Cardiac muscle cell (in vitro differentiated cells and primary cell): ENCODE measurements around the gene UXS1. TPM values are rescaled to one million over a fixed set of nuclear protein-coding genes. Genes with fewer than 3 reads are reported as not detected.

Experiments
- DNase-seq, 2 donors: peaks; one replicate each; pipeline versions ENCODE4 v3.0.0 to v3.0.0-alpha.2; 2010 to 2017; ENCODE audit warnings: low read depth in 1 of 2, low spot score in 1 of 2
- H3K27ac ChIP-seq: fragments of 200-600 bp; sonication (generic); 2 replicates; pipeline ENCODE4 v1.5.1; 2016
- H3K27me3 ChIP-seq: fragments of 200-600 bp; sonication (generic); 2 replicates; pipeline ENCODE4 v1.6.0; 2016; ENCODE audit warnings: control low read depth
- H3K36me3 ChIP-seq: fragments of 200-600 bp; sonication (generic); 2 replicates; pipeline ENCODE4 v1.5.1; 2016; ENCODE audit warnings: control low read depth
- H3K4me1 ChIP-seq: fragments of 200-600 bp; sonication (generic); 2 replicates; pipeline ENCODE4 v1.8.1; 2017; ENCODE audit warnings: low read depth, mild to moderate bottlenecking, mixed run types
- H3K4me3 ChIP-seq: fragments of 200-600 bp; sonication (generic); 2 replicates; pipeline ENCODE4 v1.5.1; 2016; ENCODE audit warnings: mild to moderate bottlenecking
- H3K9me3 ChIP-seq: fragments of 200-600 bp; sonication (generic); 2 replicates; pipeline ENCODE4 v1.5.1; 2017; ENCODE audit warnings: low read depth, mild to moderate bottlenecking, control low read depth
- polyA plus RNA-seq: library from polyadenylated mRNA; unstranded; fragments of >200 nt; fragmentation: Nextera tagmentation; extraction: Ambion mirVana; gene quantifications from 2 replicates; pipeline ENCODE4 v1.2.1, GENCODE V29; 2016
- total RNA-seq: library from RNA; depleted of rRNA; stranded (reverse); fragments of >200 nt; gene quantifications from 2 replicates; pipeline ENCODE4 v1.2.3, GENCODE V29; 2016
- TF ChIP-seq, protein P1 (sequence below): IDR thresholded peaks from 2 replicates; pipeline ENCODE4 v1.5.1; 2012; ENCODE audit warnings: low read depth, mild to moderate bottlenecking, low read length

The UXS1 gene
- total and polyA plus RNA-seq, 2 experiments from 2014 or later = 28.8 to 44.9 TPM

DNA sequence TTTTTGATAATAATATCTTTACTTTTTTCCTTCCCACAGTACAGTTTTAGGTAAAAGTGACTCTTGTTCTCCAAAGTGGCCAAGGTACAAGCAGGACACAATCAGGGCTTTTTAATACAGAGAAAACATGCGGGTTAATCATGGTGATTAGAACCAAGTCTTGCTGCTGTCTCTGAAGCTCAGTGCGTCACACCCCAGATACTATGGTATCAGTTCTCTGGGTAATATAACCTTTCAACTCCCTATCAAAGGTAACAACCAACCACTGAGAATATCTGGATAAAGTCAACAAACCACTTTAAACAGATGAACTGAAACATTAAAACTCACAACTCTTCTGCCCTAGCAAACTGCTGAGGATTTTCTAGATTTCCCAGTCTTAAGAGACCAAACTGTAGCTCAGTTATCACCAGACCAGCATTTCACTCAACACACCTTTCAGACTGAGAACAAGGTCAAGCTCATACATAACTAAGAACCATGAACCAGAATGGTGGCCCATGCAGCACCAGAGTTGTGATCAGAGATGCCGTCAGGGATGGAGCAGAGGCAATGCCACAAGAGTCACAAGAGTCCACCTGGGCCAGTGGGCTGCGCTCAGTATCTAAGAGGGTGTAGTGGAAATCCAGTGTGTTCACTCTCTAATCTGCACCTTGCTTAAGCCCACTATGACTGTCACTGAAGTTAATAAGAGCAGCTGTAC lies 103.0 kb downstream of the UXS1 start:
- H3K9me3 ChIP-seq = no peaks in the 10 kb centered on the region
- no peaks in the 10 kb centered on the region for H3K27me3 ChIP-seq
- H3K4me1 ChIP-seq = no peaks in the 10 kb centered on the region
- TF ChIP-seq, protein P1, sequence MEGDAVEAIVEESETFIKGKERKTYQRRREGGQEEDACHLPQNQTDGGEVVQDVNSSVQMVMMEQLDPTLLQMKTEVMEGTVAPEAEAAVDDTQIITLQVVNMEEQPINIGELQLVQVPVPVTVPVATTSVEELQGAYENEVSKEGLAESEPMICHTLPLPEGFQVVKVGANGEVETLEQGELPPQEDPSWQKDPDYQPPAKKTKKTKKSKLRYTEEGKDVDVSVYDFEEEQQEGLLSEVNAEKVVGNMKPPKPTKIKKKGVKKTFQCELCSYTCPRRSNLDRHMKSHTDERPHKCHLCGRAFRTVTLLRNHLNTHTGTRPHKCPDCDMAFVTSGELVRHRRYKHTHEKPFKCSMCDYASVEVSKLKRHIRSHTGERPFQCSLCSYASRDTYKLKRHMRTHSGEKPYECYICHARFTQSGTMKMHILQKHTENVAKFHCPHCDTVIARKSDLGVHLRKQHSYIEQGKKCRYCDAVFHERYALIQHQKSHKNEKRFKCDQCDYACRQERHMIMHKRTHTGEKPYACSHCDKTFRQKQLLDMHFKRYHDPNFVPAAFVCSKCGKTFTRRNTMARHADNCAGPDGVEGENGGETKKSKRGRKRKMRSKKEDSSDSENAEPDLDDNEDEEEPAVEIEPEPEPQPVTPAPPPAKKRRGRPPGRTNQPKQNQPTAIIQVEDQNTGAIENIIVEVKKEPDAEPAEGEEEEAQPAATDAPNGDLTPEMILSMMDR = no peak
- no peaks in the 10 kb centered on the region for H3K36me3 ChIP-seq
- H3K4me3 ChIP-seq = no peak overlapping the region
- DNase-seq = no peak
- no peak overlapping the region for H3K27ac ChIP-seq

DNA sequence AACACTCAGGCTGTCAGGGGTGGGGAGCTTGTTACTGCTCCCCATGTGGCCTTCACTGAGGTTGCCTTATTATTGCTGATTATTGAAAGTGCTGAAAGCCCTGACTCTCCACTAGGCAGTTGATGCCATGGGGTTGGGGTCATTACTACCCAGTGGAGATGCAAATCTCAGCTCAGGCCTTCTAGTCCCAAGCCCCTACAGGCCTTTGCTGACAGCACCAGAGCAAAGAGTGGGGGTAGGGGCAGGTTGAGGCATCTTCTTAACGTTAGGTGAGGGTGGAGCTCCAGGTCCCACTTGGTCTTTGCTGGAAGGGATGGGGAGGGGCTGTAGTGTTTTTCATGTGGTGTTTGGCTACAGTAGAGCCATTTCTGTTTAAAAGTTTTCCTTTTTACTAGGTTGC lies 104.5 kb downstream of the UXS1 start:
- TF ChIP-seq, protein P1 = no peak
- DNase-seq = no peak
- H3K4me3 ChIP-seq = no peak overlapping the region

DNA sequence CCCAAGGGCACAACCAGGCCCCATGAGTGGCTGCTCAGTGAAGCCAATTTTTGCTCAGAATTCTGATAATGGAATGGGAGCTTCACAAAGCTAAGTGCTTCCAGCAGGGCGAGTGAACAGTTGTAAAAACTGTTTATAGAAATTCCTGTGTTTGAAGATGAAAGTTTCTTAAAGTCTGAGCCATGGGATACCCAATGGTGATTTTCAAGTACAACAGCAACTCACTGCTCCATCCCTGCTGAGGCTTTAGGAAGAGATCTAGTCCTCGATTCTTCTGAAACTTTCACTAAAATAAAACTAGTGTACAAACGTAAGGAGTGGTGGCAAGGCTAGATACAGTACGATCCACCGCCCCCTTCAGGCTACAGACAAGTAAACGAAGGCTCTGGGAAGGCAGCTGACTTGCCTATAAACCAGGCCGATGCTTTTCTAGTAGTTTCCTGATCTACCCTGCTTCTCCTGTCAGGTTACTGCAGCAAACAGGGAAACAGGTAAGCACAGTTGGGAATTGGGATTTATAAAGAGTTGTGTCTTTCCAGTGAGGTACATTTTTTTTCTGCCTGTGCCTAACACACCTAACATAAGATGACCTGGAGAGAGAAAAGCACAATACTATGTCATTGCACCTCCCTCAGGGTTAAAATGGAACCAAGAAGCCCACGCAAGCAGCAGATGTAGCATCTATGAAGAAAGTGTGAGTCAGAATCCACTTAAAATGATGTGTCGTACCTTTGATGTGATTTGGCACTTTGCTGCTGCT lies 108.7 kb downstream of the UXS1 start:
- H3K4me1 ChIP-seq = no peaks in the 10 kb centered on the region
- H3K27me3 ChIP-seq = no peaks in the 10 kb centered on the region
- TF ChIP-seq, protein P1 = peak; percentile 62
- H3K4me3 ChIP-seq = no peak overlapping the region
- H3K9me3 ChIP-seq = no peaks in the 10 kb centered on the region
- no peaks in the 10 kb centered on the region for H3K36me3 ChIP-seq
- peak; percentile 54 to 81 for DNase-seq
- H3K27ac ChIP-seq = no peak overlapping the region

More for the DNA sequence above, 104.5 kb downstream of the UXS1 start:
- Histone ChIP-seq H3K36me3 (no peaks in the 10 kb centered on the region), H3K9me3 (no peaks in the 10 kb centered on the region), H3K4me1 (no peaks in the 10 kb centered on the region), H3K27me3 (no peaks in the 10 kb centered on the region), H3K27ac (no peak overlapping the region)

- Histone ChIP-seq H3K9me3 (no peaks in the 10 kb centered on the region), H3K4me1 (peaks cover 10% of the 10 kb centered on the region), H3K4me3 (no peak overlapping the region), H3K27ac (no peak overlapping the region), H3K36me3 (no peaks in the 10 kb centered on the region), H3K27me3 (no peaks in the 10 kb centered on the region)
- DNase-seq = no peak
- TF ChIP-seq, protein P1 = no peak
Measured at GRCh38 chr2:106080959-106081358, 113.1 kb downstream of the UXS1 start.

DNA sequence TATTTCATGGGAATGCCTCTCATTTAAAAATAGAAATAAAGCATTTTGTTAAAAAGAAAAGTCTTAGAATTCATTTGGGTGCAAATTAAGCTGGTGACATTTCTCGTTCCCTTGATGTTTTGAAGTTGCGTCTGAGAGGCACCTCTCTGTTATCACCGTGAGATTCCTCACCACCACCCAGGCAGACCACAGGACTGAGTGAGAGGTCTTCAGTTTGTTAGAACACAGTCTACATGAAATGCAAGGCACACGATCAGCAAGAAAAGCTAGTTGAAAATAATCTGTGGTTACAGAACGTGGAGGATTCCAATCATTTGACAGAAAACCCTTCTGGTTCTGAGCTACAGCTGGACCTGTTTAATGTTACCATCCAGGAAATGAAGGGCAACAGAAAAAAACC lies 116.0 kb downstream of the UXS1 start:
- peaks cover 10% of the 10 kb centered on the region for H3K4me1 ChIP-seq
- H3K27ac ChIP-seq = no peak overlapping the region
- no peak for DNase-seq
- H3K9me3 ChIP-seq = no peaks in the 10 kb centered on the region
- no peak overlapping the region for H3K4me3 ChIP-seq
- H3K27me3 ChIP-seq = no peaks in the 10 kb centered on the region
- TF ChIP-seq, protein P1 = no peak
- no peaks in the 10 kb centered on the region for H3K36me3 ChIP-seq
